K562 (cell line): ENCODE results near the gene GBA3. TPM values are rescaled to one million over a fixed set of nuclear protein-coding genes. Genes with fewer than 3 reads are reported as not detected.

Experiments used
- ATAC-seq: fragments of 200-7000 bp; cut with Tn5 transposase; 3 replicates; pipeline ENCODE4 v1.9.1; 2020; ENCODE audit warnings: moderate library complexity
- BruUV-seq: library from RNA; stranded (reverse); fragments of 400-500 nt; replicated peaks from 2 replicates; lab custom pipeline; 2021; lab: Mats Ljungman, UMichigan
- CTCF ChIA-PET: fragments of 300-600 bp; formaldehyde crosslinking; extraction: SDS; loops from one replicate; lab custom pipeline; 2021; ENCODE audit warnings: low intra/inter-chr PET ratio; lab: Yijun Ruan, JAX
- POLR2A ChIA-PET: fragments of 300-600, 350-650 bp; sonication (Branson Sonifier 250); formaldehyde crosslinking; extraction: SDS; loops from one replicate; lab custom pipeline; 2021; ENCODE audit warnings: antibody characterized with exemption, inconsistent platforms; lab: Yijun Ruan, JAX
- DNase-seq, 4 experiments: peaks; one replicate each; pipeline versions ENCODE4 v3.0.0 to v3.0.0-alpha.2; 2011 to 2018; ENCODE audit warnings: low spot score in 3 of 4, mixed read lengths in 3 of 4; ENCODE audit errors: extremely low read depth in 1 of 4
- FAIRE-seq: peaks from 2 replicates; lab custom pipeline; 2011; peaks lifted over from hg19 to GRCh38; lab: Jason Lieb, UNC
- H2AFZ ChIP-seq: 2 replicates; pipeline ENCODE4 v1.6.0; 2011; ENCODE audit warnings: low read depth, low read length, control low read depth, inconsistent platforms
- H3K27ac ChIP-seq: fragments of 200-600 bp; 3 replicates; pipeline ENCODE4 v1.8.0; 2011; ENCODE audit warnings: low read depth, mild to moderate bottlenecking, control low read depth, inconsistent platforms, low read length, moderate library complexity, mixed read lengths; ENCODE audit errors: extremely low read depth
- H3K27me3 ChIP-seq, 2 experiments: fragments of 300-600 bp in 1 of 2; 2 replicates in 1 of 2; 3 replicates in 1 of 2; pipeline versions ENCODE4 v1.6.0 to v1.8.0; 2011; ENCODE audit warnings: inconsistent platforms in 2 of 2, low read length in 2 of 2, mild to moderate bottlenecking in 1 of 2, mixed read lengths in 1 of 2, moderate library complexity in 1 of 2; ENCODE audit not compliant: control insufficient read depth in 2 of 2, insufficient read depth in 2 of 2
- H3K36me3 ChIP-seq: fragments of 300-600 bp; 3 replicates; pipeline ENCODE4 v1.8.0; 2011; ENCODE audit warnings: mild to moderate bottlenecking, low read length, inconsistent platforms; ENCODE audit not compliant: control insufficient read depth, insufficient read depth
- H3K4me1 ChIP-seq, 2 experiments: fragments of 200-600 bp in 1 of 2; replicated peaks in 1 of 2; 2 replicates in 1 of 2; 3 replicates in 1 of 2; pipeline versions ENCODE4 v1.5.1 to v1.8.0; 2011; ENCODE audit warnings: inconsistent platforms in 2 of 2, low read length in 2 of 2, mild to moderate bottlenecking in 1 of 2, mixed read lengths in 1 of 2, moderate library complexity in 1 of 2; ENCODE audit not compliant: control insufficient read depth in 2 of 2, insufficient read depth in 2 of 2
- H3K4me2 ChIP-seq: 2 replicates; pipeline ENCODE4 v1.6.1; 2011; ENCODE audit warnings: low read length, control low read depth, inconsistent platforms, mixed read lengths; ENCODE audit not compliant: insufficient read depth
- H3K4me3 ChIP-seq: fragments of 200-600 bp; sonication (generic), shearing (Covaris generic); 2 replicates; pipeline ENCODE4 v1.5.1; 2016; ENCODE audit warnings: control low read depth, inconsistent platforms
- H3K79me2 ChIP-seq: fragments of 200-600 bp; 3 replicates; pipeline ENCODE4 v1.8.0; 2011; ENCODE audit warnings: low read length, inconsistent platforms; ENCODE audit not compliant: control insufficient read depth, insufficient read depth
- H3K9ac ChIP-seq, 2 experiments: 2 replicates each; pipeline versions ENCODE4 v1.6.0 to v1.6.1; 2011; ENCODE audit warnings: low read depth in 2 of 2, low read length in 2 of 2, control low read depth in 1 of 2, inconsistent platforms in 1 of 2, mild to moderate bottlenecking in 1 of 2, mixed read lengths in 1 of 2; ENCODE audit not compliant: insufficient read depth in 1 of 2
- H3K9me1 ChIP-seq: one replicate; pipeline ENCODE4 v1.6.0; 2011; ENCODE audit warnings: inconsistent platforms, mild to moderate bottlenecking, low read length, moderate library complexity; ENCODE audit not compliant: control insufficient read depth, insufficient read depth
- H3K9me3 ChIP-seq: replicated peaks from 2 replicates; pipeline ENCODE4 v1.5.1; 2011; ENCODE audit warnings: low read depth, low read length, inconsistent platforms; ENCODE audit not compliant: control insufficient read depth, insufficient read depth
- H4K20me1 ChIP-seq: replicated peaks from 2 replicates; pipeline ENCODE4 v1.6.1; 2011; ENCODE audit warnings: low read length, inconsistent platforms, mixed read lengths; ENCODE audit not compliant: control insufficient read depth, insufficient read depth
- BCL6 ChIP-seq: fragments of 250-450 bp; sonication (Bioruptor Pico); IDR thresholded peaks from 2 replicates; pipeline ENCODE4 v1.4.0; 2020
- BRD4 ChIP-seq: fragments of 200-600 bp; sonication (generic); IDR thresholded peaks from 2 replicates; pipeline ENCODE4 v1.6.1; 2017; ENCODE audit warnings: inconsistent platforms
- CREB3 ChIP-seq: fragments of 450-650 bp; conservative IDR thresholded peaks from 2 replicates; pipeline ENCODE4 v1.6.1; 2016; ENCODE audit warnings: missing genetic modification characterization, low read depth, mild to moderate bottlenecking, missing compliant biosample characterization, moderate library complexity
- KDM5B ChIP-seq: fragments of 200-600 bp; sonication (generic); IDR thresholded peaks from 2 replicates; pipeline ENCODE4 v1.6.1; 2012; ENCODE audit warnings: low read depth, mild to moderate bottlenecking, moderate library complexity, low read length, control low read depth, inconsistent platforms; ENCODE audit not compliant: insufficient replicate concordance
- PML ChIP-seq: IDR thresholded peaks from 2 replicates; pipeline ENCODE4 v1.6.1; 2012; ENCODE audit warnings: low read length, inconsistent platforms
- SIX5 ChIP-seq, 2 experiments: IDR thresholded peaks; 2 replicates each; pipeline ENCODE4 v1.6.1; 2011; ENCODE audit warnings: low read length in 2 of 2, borderline replicate concordance in 1 of 2, low read depth in 1 of 2, mild to moderate bottlenecking in 1 of 2, moderate library complexity in 1 of 2; ENCODE audit not compliant: insufficient read depth in 1 of 2
- TAF1 ChIP-seq: IDR thresholded peaks from 2 replicates; pipeline ENCODE4 v1.6.1; 2011; ENCODE audit warnings: mild to moderate bottlenecking, low read length, moderate library complexity; ENCODE audit not compliant: insufficient read depth, control insufficient read depth, severe bottlenecking; ENCODE audit errors: extremely low read depth
- XRCC4 ChIP-seq: IDR thresholded peaks from one replicate; pipeline ENCODE4 v1.6.1; 2011; ENCODE audit not compliant: insufficient read depth, insufficient read length; ENCODE audit errors: extremely low read depth
- YY1 ChIP-seq, 3 experiments: IDR thresholded peaks; 2 replicates each; pipeline ENCODE4 v1.6.1; 2011; ENCODE audit warnings: low read length in 2 of 3, mild to moderate bottlenecking in 2 of 3, moderate library complexity in 2 of 3, borderline replicate concordance in 1 of 3, control low read depth in 1 of 3, low read depth in 1 of 3; ENCODE audit not compliant: insufficient read depth in 3 of 3, insufficient replicate concordance in 2 of 3, control insufficient read depth in 1 of 3, insufficient read length in 1 of 3; ENCODE audit errors: extremely low read depth in 1 of 3
- ZBTB43 ChIP-seq: sonication (generic); formaldehyde crosslinking; IDR thresholded peaks from 2 replicates; pipeline ENCODE4 v1.8.0; 2023; ENCODE audit warnings: mild to moderate bottlenecking, missing genetic modification reagents
- ZBTB7A ChIP-seq: IDR thresholded peaks from 2 replicates; pipeline ENCODE4 v1.6.1; 2011; ENCODE audit warnings: low read depth, mild to moderate bottlenecking, low read length, moderate library complexity, borderline replicate concordance; ENCODE audit not compliant: control insufficient read depth
- ZFP1 ChIP-seq: fragments of 450-650 bp; formaldehyde crosslinking; IDR thresholded peaks from 2 replicates; pipeline ENCODE4 v1.4.0; 2020; ENCODE audit warnings: mild to moderate bottlenecking, mixed read lengths
- ZNF143 ChIP-seq: sonication (generic); formaldehyde crosslinking; IDR thresholded peaks from 2 replicates; pipeline ENCODE4 v1.9.0; 2022; ENCODE audit warnings: mild to moderate bottlenecking, missing genetic modification reagents
- ZNF184 ChIP-seq: sonication (generic); formaldehyde crosslinking; IDR thresholded peaks from 2 replicates; pipeline ENCODE4 v1.5.0; 2020; ENCODE audit warnings: missing genetic modification reagents
- WGBS: fragments of 100-300 bp; shearing (Covaris generic); methylation state at CpG from one replicate; pipeline ENCODE4 v1.1.6; 2016; ENCODE audit warnings: low coverage, mixed read lengths; ENCODE audit not compliant: insufficient coverage; ENCODE audit errors: missing lambda C conversion rate; 5-methylcytosine and 5-hydroxymethylcytosine counted together
- in situ Hi-C: fragments of 300-500 bp; cut with MboI; formaldehyde crosslinking; loops from 4 replicates; pipeline ENCODE4 v1.15.0; 2018; ENCODE audit warnings: inconsistent platforms, mixed read lengths
- intact Hi-C: fragments of 100-400 bp; cut with micrococcal nuclease; formaldehyde crosslinking; loops from 2 replicates; pipeline ENCODE4 v1.14.2; 2022
- polyA plus RNA-seq, 8 experiments: library from polyadenylated mRNA; depleted of rRNA in 4 of 8; stranded (reverse) in 5 of 8; unstranded in 3 of 8; fragments of >200 nt; fragmentation: Nextera tagmentation in 2 of 8; fragmentation: Illumina TruSeq in 1 of 8; extraction: Ambion mirVana in 2 of 8; extraction: Trizol in 1 of 8; gene quantifications; 2 replicates each; pipeline versions ENCODE4 v1.2.1 to v1.2.3, GENCODE V29; 2011 to 2014; ENCODE audit warnings: inconsistent platforms in 1 of 8, missing spikeins in 1 of 8
- total RNA-seq, 7 experiments: library from RNA; depleted of rRNA in 6 of 7; stranded (reverse); fragments of >200 nt in 6 of 7; fragmentation: Illumina TruSeq in 2 of 7; extraction: Trizol in 2 of 7; gene quantifications; 2 replicates each; pipeline versions ENCODE4 v1.2.1 to v1.2.3, GENCODE V29; 2011 to 2021; ENCODE audit warnings: low replicate concordance in 1 of 7

The GBA3 gene
- total and polyA plus RNA-seq, 9 of the 15 experiments (the other 6 are each of a cell fraction or from before 2014, with no cell fraction given), result 0.13 to 0.75 (median 0.40) TPM; not detected in 1

- no peak overlapping the region for H3K4me3 ChIP-seq
- no peaks in the 10 kb centered on the region for H3K27me3 ChIP-seq
- ATAC-seq (no peak), FAIRE-seq (no peak), DNase-seq (no peak)
- ChIA-PET CTCF (no interaction called here), POLR2A (no interaction called here)
- no peaks in the 10 kb centered on the region for H4K20me1 ChIP-seq
- no peaks in the 10 kb centered on the region for H3K36me3 ChIP-seq
- in situ Hi-C loops, result no loop called here
- 0% methylated on average over 3 of the region's 3 CpGs for WGBS
- intact Hi-C loops, result no loop called here
- H3K27ac ChIP-seq, result no peak overlapping the region
- H3K9me3 ChIP-seq, result no peaks in the 10 kb centered on the region
- no peak overlapping the region for H3K9ac ChIP-seq
- TF ChIP-seq BRD4 (no peak), ZBTB7A (no peak), CREB3 (tag) (no peak), ZFP1 (no peak), KDM5B (no peak), SIX5 (IDR thresholded peaks at IDR 0.05; ENCODE audit: borderline replicate concordance in 1 of 2, insufficient read depth in 1 of 2, low read depth in 1 of 2, low read length in 2 of 2) (no peak), ZNF184 (CRISPR knock-in tag) (no peak), YY1 (IDR thresholded peaks at IDR 0.05; ENCODE audit: borderline replicate concordance in 1 of 3, control insufficient read depth in 1 of 3, extremely low read depth in 1 of 3, insufficient read depth in 3 of 3, insufficient read length in 1 of 3, insufficient replicate concordance in 2 of 3, low read depth in 1 of 3, low read length in 2 of 3) (no peak), TAF1 (no peak), XRCC4 (no peak), BCL6 (CRISPR knock-in tag) (no peak), ZBTB43 (CRISPR knock-in tag) (no peak), PML (no peak), ZNF143 (CRISPR knock-in tag) (no peak)
- no peak overlapping the region for H2AFZ ChIP-seq
- no TSS peak for BruUV-seq
- no peak overlapping the region for H3K4me2 ChIP-seq
- no peaks in the 10 kb centered on the region for H3K4me1 ChIP-seq
- H3K79me2 ChIP-seq, result no peaks in the 10 kb centered on the region
- H3K9me1 ChIP-seq, result no peaks in the 10 kb centered on the region
Measured at GRCh38 chr4:22730021-22730420, 37.3 kb downstream of the GBA3 start.
